GM23248 (cell line): ENCODE data around the gene POTEI. TPM values are rescaled to one million over a fixed set of nuclear protein-coding genes. Genes with fewer than 3 reads are reported as not detected.

Experiments used
- polyA plus RNA-seq: library from polyadenylated mRNA; unstranded; fragments of >200 nt; fragmentation: Nextera tagmentation; extraction: Ambion mirVana; gene quantifications from 2 replicates; pipeline ENCODE4 v1.2.1, GENCODE V29; 2016
- small RNA-seq: library from RNA; depleted of rRNA; stranded (forward); fragments of <200 nt; gene quantifications from one replicate; pipeline ENCODE3, GENCODE V24; 2014; ENCODE audit warnings: low read depth, low replicate concordance
- total RNA-seq: library from RNA; depleted of rRNA; stranded (reverse); fragments of >200 nt; shearing (Covaris generic); gene quantifications from 2 replicates; pipeline ENCODE4 v1.2.3, GENCODE V29; 2014; rRNA removed

Gene POTEI
- total and polyA plus RNA-seq, 2 experiments from 2014 or later, result not detected

Small RNA genes lying within 50 kb of the gene (small RNA-seq; reads per million reads assigned to genes)
- gene RF00017, result not detected
- not detected for gene RNU6-473P

Other genes starting within 250 kb of the POTEI start
- 109 and 110 TPM in 2 replicates for gene IMP4, start 166.4 kb downstream of the POTEI start, total RNA-seq
- gene IMP4, start 166.4 kb downstream of the POTEI start, polyA plus RNA-seq, result 79.1 and 90.4 TPM in 2 replicates
- 17.5 and 24.3 TPM in 2 replicates for gene PTPN18, start 153.3 kb downstream of the POTEI start, total RNA-seq
- gene PTPN18, start 153.3 kb downstream of the POTEI start, polyA plus RNA-seq, result 19.1 and 19.2 TPM in 2 replicates
- not detected in 2 replicates for gene CFC1B, start 11.9 kb upstream of the POTEI start, total RNA-seq
- not detected in 2 replicates for gene CFC1B, start 11.9 kb upstream of the POTEI start, polyA plus RNA-seq
- not detected in 2 replicates for gene CFC1, start 90.2 kb upstream of the POTEI start, total RNA-seq
- gene CFC1, start 90.2 kb upstream of the POTEI start, polyA plus RNA-seq, result not detected in 2 replicates
- not detected in 2 replicates for gene POTEJ, start 102.1 kb upstream of the POTEI start, total RNA-seq
- gene POTEJ, start 102.1 kb upstream of the POTEI start, polyA plus RNA-seq, result not detected in 2 replicates
- gene GPR148, start 219.7 kb upstream of the POTEI start, total RNA-seq, result not detected in 2 replicates
- not detected in 2 replicates for gene GPR148, start 219.7 kb upstream of the POTEI start, polyA plus RNA-seq
- gene AMER3, start 246.2 kb upstream of the POTEI start, total RNA-seq, result not detected in 2 replicates
- not detected in 2 replicates for gene AMER3, start 246.2 kb upstream of the POTEI start, polyA plus RNA-seq